DMS53 treated with DMSO at 0.1 percent for 48 hours (cell line): ENCODE data around the gene COL25A1.
"Not testable (repeated sequence)": the region's sequence is repeated elsewhere in the genome, so short reads cannot be mapped to it uniquely, and the experiment has no call there.

Experiments used
- DNase-seq: peaks from one replicate; lab custom pipeline; 2025; ENCODE audit not compliant: unreplicated experiment; lab: John Stamatoyannopoulos, UW

The COL25A1 gene

DNA sequence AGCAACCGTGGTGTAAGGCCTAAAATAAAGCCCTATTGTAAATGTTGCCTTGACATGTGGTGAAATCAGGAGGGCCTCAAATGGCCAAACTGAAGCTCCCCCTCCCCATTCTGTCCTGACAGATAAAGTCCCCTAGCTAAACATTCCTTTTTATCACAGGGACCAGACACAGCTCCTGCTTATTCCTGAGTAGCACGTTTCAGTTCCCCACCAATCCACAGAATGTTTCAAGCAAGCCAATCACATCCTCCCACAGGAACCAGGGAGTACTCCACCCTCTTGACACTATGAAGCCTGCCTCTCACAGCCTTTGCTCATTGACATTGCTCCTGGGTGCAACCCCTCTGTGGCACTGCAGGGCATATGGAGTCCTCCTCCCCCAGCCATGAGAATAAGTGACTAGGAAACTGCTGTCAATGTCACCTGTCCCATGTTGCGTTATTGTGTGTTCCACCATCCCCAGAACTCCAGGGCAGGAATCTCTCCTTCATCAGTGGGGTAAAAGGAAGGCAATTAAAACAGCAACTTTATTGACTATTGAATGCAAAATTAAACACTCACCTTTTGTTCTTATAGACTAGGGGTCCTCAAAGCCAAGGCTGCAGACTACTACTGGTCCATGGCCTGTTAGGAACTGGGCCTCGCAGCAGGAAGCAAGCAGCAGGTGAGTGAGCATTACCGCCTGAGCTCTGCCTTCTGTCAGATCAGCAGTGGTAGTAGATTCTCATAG lies 128.1 kb downstream of the COL25A1 start:
- DNase-seq, result no peak

DNA sequence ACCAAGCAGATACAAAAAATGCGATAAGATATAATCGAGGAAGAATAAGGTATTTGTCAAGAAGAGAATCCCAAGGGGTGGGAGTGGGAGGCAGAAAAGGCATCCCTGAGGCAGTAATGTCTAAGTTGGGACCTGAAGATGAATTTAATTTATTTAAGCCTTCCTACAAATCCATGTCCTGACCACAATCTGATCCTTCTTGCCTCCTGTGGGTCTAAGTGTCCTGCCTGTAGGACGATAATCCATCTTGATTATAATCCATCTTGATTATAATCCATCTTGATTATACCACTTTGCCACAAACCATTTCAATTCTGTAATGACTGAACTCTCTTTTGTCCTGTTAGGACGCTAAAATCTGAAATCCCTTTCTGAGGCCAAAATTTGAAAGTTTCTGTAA lies 130.2 kb downstream of the COL25A1 start:
- DNase-seq, result no peak

GRCh38 chr4:109171070-109171469 lies 131.4 kb downstream of the COL25A1 start:
- DNase-seq, result no peak

DNA sequence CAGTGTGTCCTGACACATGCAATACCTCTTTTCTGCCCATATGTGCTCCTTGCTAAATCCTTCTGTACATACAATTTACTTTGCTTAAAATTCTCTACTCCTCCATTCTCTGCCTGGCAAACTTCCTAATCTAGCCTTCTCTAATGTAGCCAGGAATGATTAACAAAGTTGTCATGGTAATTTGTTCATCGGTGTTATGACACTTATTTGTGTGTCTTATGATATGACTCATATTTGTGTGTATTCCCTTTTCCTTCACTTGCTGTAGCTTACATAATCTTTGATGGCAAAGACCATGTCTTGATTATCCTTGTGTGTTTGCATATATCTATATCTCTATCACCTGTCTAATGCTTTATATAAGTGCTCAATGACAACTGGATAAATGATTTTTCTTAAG lies 133.3 kb downstream of the COL25A1 start:
- no peak for DNase-seq

DNA sequence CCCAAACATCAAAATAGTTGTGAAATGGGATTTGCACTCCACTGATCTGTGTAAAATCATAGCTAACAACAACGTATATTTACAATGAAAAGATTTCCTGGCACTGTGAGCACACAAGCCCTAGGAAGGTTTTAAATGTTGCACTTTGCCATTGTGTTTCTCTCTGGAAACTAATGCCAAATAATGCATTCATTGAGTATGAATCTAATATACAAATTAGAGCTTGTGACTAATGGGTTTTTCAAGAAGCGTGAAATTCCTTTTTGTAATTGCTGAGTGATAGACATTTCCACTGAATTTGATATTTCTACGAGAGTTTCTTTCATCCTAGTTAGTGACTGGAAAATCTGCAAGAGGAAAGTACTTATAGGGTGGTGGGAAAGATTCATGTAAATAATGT lies 135.9 kb downstream of the COL25A1 start:
- no peak for DNase-seq

GRCh38 chr4:109166126-109166525 lies 136.3 kb downstream of the COL25A1 start:
- no peak for DNase-seq

GRCh38 chr4:109164011-109164410 lies 138.4 kb downstream of the COL25A1 start:
- DNase-seq, result no peak

GRCh38 chr4:109163493-109163892 lies 139.0 kb downstream of the COL25A1 start:
- no peak for DNase-seq

GRCh38 chr4:109162759-109163158 lies 139.7 kb downstream of the COL25A1 start:
- DNase-seq, result no peak

DNA sequence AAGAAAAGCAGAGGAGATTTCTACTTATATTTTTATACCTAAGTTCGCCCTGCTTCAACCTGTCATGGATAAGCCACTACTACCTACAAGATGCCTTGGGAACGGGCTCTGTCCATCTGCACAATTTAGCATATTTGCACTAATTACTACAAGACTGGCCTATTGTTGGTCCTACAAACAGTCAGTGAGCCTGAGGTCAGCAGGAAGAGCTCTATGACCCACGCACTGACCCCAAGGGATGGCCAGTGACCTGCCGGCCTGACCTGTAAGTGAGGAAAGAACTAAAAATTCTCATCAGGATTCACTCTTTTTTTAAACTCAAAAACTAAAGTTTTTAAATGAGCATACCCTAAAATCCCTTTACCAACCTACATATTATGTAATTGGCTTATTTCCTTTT lies 142.0 kb downstream of the COL25A1 start:
- no peak for DNase-seq

DNA sequence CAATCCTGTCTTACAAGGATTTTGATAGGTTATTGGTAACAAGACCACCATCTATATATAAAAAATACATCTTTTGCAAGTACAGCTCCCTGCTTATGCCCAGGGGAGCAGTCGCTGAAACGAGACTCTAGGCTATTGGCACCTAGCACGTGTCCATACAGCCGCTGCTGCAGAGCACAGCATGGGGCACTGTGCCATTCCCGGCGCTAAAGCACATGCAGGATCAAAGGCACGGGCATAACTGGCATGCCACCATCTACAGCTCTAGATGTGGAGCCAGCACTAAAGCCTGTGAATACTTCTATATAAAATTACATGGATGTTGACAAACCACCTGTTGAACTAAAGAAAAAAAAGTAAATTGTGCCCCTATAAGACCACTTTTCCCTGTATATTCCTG lies 144.8 kb downstream of the COL25A1 start:
- DNase-seq, result no peak

GRCh38 chr4:109157205-109157604 lies 145.3 kb downstream of the COL25A1 start:
- no peak for DNase-seq

- DNase-seq, result no peak
Observed at GRCh38 chr4:109156356-109156755, 146.1 kb downstream of the COL25A1 start.

GRCh38 chr4:109155682-109156283 lies 146.7 kb downstream of the COL25A1 start:
- DNase-seq, result no peak

GRCh38 chr4:109155084-109155483 lies 147.4 kb downstream of the COL25A1 start:
- DNase-seq, result no peak

GRCh38 chr4:109154424-109154823 lies 148.0 kb downstream of the COL25A1 start:
- no peak for DNase-seq

DNA sequence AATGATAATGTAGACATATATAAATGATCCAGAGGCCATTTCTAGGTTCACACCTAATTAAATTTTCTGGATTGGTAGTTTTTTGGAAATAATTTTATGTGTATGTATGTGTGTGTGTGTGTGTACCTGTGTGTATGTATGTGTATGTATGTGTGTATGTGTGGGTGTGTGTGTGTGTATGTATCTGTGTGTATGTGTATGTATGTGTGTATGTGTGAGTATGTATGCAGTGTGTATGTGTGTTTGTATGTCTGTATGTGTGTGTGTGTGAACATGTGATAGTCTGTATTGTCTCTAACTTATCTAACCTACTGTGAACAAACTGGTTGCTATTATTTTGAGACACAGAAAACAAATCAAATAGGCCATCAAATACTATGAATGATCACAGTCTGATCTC lies 152.6 kb downstream of the COL25A1 start:
- DNase-seq, result no peak

- no peak for DNase-seq
Observed at GRCh38 chr4:109148577-109149075, 153.8 kb downstream of the COL25A1 start.

GRCh38 chr4:109147135-109147534 lies 155.3 kb downstream of the COL25A1 start:
- no peak for DNase-seq

DNA sequence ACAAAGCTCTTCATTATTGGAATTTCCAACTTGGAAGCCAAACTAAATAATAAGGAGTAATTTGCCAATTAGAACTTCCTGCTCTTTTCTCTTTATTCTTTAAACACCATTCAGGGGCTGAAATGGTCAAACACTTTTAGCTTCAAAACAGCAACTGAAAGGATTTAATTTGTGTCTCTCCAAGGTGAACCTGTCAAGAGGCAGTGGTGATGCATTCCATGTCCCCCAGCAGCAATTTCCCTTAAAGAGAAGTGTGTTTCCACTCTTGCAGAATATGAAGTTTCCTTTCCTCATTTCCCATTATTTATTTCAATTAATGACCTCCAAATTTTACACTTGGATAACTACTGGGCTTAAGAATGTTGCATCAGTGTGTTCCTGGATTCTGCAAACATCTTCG lies 156.0 kb downstream of the COL25A1 start:
- no peak for DNase-seq

- DNase-seq, result not testable (repeated sequence)
Observed at GRCh38 chr4:109138125-109138524, 164.3 kb downstream of the COL25A1 start.

DNA sequence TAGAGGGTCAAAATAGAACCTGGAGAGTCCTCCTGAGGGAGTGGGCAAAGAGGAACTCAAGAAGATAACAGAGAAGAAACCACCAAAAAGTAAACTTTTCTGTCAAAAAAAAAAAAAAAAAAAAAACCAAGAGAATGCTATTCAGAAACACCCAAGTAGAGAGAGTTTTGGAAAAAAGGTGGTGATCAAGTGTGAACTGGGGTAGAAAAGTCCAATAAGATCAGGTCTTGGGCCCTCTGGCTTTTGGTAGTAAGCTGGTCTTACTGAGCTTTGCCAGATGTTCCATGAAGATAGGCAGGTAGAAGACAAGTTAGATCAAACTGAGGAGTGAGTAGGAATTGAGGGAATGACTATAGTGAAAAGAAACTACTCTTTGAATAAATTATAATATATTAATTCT lies 167.5 kb downstream of the COL25A1 start:
- DNase-seq, result no peak

DNA sequence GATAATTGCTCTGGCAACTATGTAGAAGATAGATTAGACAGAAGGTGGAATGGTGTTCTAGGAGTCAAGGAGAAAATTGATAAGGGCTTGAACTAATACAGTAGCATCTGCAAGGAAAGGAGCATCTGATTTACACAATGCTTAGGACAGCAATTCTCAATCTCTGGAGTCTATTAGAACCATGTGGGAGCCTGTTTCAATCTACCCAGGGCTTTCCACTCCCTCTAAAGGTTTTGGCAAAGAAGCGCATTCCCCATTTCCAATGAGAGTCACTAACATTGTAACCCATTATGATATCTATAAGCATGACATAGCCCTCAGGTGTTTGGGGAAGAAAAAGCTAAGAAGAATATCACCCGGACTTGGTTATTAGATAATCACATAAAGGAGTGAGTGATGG lies 168.2 kb downstream of the COL25A1 start:
- DNase-seq, result no peak
